T-cell (primary cell): ENCODE results near the gene GPR158. TPM values are rescaled to one million over a fixed set of nuclear protein-coding genes. Genes with fewer than 3 reads are reported as not detected.

Source experiments
- ATAC-seq, 4 experiments: fragments of 200-7000 bp in 3 of 4; fragments of 150-1000 bp in 1 of 4; cut with Tn5 transposase; replicated peaks in 1 of 4; 1 replicate in 3 of 4; 2 replicates in 1 of 4; pipeline ENCODE4 v1.10.0; 2021; ENCODE audit warnings: moderate library complexity in 3 of 4, mild to moderate bottlenecking in 2 of 4, moderate number of reproducible peaks in 1 of 4
- CTCF ChIA-PET, 2 donors: fragments of 300-600 bp; sonication (Branson Sonifier 250); formaldehyde crosslinking; loops; one replicate each; lab custom pipeline; 2022; ENCODE audit warnings: antibody characterized with exemption in 2 of 2; lab: Charles Lee
- POLR2A ChIA-PET, 2 donors: fragments of 300-600 bp; sonication (Branson Sonifier 250); formaldehyde crosslinking; loops; one replicate each; lab custom pipeline; 2022; ENCODE audit warnings: antibody characterized with exemption in 2 of 2; lab: Charles Lee
- DNase-seq, 35 experiments: peaks; one replicate each; pipeline versions ENCODE4 v3.0.0 to v3.0.0-alpha.2; 2013 to 2023
- H3K27ac ChIP-seq: one replicate; pipeline ENCODE4 v1.5.1; 2013; ENCODE audit warnings: low read length
- H3K27me3 ChIP-seq, 2 experiments: replicated peaks in 1 of 2; 1 replicate in 1 of 2; 2 replicates in 1 of 2; pipeline versions ENCODE4 v1.6.1 to v1.7.0; 2013; ENCODE audit warnings: low read length in 1 of 2, mixed read lengths in 1 of 2; ENCODE audit not compliant: control insufficient read depth in 2 of 2, insufficient read depth in 2 of 2; ENCODE audit errors: extremely low read depth in 1 of 2
- H3K36me3 ChIP-seq, 2 donors: 1 replicate in 1 of 2; 2 replicates in 1 of 2; pipeline versions ENCODE4 v1.6.1 to v1.7.0; 2013; ENCODE audit warnings: low read length in 1 of 2; ENCODE audit not compliant: control insufficient read depth in 2 of 2, insufficient read depth in 1 of 2; ENCODE audit errors: extremely low read depth in 1 of 2
- H3K4me1 ChIP-seq, 2 experiments: 1 replicate in 1 of 2; 2 replicates in 1 of 2; pipeline versions ENCODE4 v1.6.1 to v1.7.0; 2013; ENCODE audit warnings: low read length in 2 of 2, mixed read lengths in 1 of 2; ENCODE audit not compliant: insufficient read depth in 2 of 2, control insufficient read depth in 1 of 2; ENCODE audit errors: extremely low read depth in 1 of 2
- H3K4me3 ChIP-seq, 2 donors: 1 replicate in 1 of 2; 2 replicates in 1 of 2; pipeline versions ENCODE4 v1.5.1 to v1.7.0; 2013; ENCODE audit warnings: mild to moderate bottlenecking in 2 of 2, low read length in 1 of 2, moderate library complexity in 1 of 2; ENCODE audit not compliant: control insufficient read depth in 1 of 2; ENCODE audit errors: extremely low read depth in 1 of 2
- H3K9me3 ChIP-seq: 2 replicates; pipeline ENCODE4 v1.7.0; 2013
- H3K27ac Mint-ChIP-seq, 2 donors: one replicate each; pipeline ENCODE4 v1.8.0; 2020 to 2021; ENCODE audit warnings: mild to moderate bottlenecking in 2 of 2, mixed read lengths in 2 of 2
- H3K27me3 Mint-ChIP-seq, 2 donors: one replicate each; pipeline ENCODE4 v1.8.0; 2021 to 2022; ENCODE audit warnings: mixed read lengths in 2 of 2
- H3K36me3 Mint-ChIP-seq: one replicate; pipeline ENCODE4 v1.8.0; 2021; ENCODE audit warnings: mixed read lengths
- H3K4me1 Mint-ChIP-seq, 3 donors: one replicate each; pipeline ENCODE4 v1.8.0; 2020 to 2022; ENCODE audit warnings: mixed read lengths in 3 of 3, mild to moderate bottlenecking in 1 of 3
- H3K4me3 Mint-ChIP-seq, 3 donors: one replicate each; pipeline ENCODE4 v1.8.0; 2020 to 2022; ENCODE audit warnings: mild to moderate bottlenecking in 3 of 3, mixed read lengths in 3 of 3, moderate library complexity in 3 of 3
- H3K9me3 Mint-ChIP-seq, 3 donors: one replicate each; pipeline ENCODE4 v1.8.0; 2020 to 2022; ENCODE audit warnings: mixed read lengths in 3 of 3
- WGBS: methylation state at CpG from one replicate; pipeline ENCODE4 v1.1.5; 2013; ENCODE audit warnings: missing lambda C conversion rate; ENCODE audit not compliant: insufficient coverage; 5-methylcytosine and 5-hydroxymethylcytosine counted together
- total RNA-seq, 35 experiments: library from RNA in 6 of 35; stranded (reverse) in 6 of 35; fragments of 120-200 nt in 1 of 35; gene quantifications; one replicate each; pipeline versions ENCODE4 v1.2.1 to v1.2.4 and lab custom pipeline; 2013 to 2026

Gene GPR158
- total RNA-seq, 5 donors from 2014 or later (not counting 1 experiment from before 2014, with no cell fraction given): not detected

GRCh38 chr10:25390733-25391132 lies 215.9 kb downstream of the GPR158 start:
- no peak overlapping the region for H3K27ac ChIP-seq
- H3K27me3 Mint-ChIP-seq: no peaks in the 10 kb centered on the region
- no peak overlapping the region for H3K4me3 Mint-ChIP-seq
- no peak for DNase-seq
- H3K4me3 ChIP-seq: no peak overlapping the region
- ATAC-seq: no peak
- no peaks in the 10 kb centered on the region for H3K36me3 ChIP-seq
- CTCF ChIA-PET: no interaction called here
- H3K9me3 ChIP-seq: no peaks in the 10 kb centered on the region
- peaks cover 16 to 23% (median 20%) of the 10 kb centered on the region in 3 donors for H3K9me3 Mint-ChIP-seq
- H3K4me1 Mint-ChIP-seq: no peaks in the 10 kb centered on the region
- peaks cover 0 to 2% of the 10 kb centered on the region in 2 experiments for H3K27me3 ChIP-seq
- 48% methylated on average over 3 of the region's 3 CpGs for WGBS
- no peaks in the 10 kb centered on the region for H3K36me3 Mint-ChIP-seq
- no peaks in the 10 kb centered on the region for H3K4me1 ChIP-seq
- POLR2A ChIA-PET: no interaction called here
- H3K27ac Mint-ChIP-seq: no peak overlapping the region

DNA sequence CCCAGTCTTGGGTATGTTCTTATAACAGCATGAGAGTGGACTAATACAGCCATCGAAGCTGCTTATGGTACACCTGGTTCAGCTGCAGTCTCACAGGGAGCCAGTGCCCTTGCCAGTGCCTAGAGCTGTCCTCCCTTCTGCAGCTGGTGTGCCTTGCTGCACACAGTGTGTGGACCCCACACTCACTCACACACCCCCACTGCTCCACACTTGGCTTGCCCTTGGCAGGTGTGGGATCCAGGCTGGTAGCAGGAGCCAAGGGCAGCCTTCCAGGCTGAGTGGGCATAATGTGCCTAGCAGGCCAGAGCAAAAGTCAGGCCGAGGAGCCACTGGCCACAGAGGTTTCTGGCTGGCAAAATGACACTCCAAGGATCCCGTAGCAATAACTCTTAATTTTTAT lies 217.3 kb downstream of the GPR158 start:
- ATAC-seq (no peak), DNase-seq (no peak)
- Mint-ChIP-seq H3K9me3 (peaks cover 11 to 16% (median 15%) of the 10 kb centered on the region in 3 donors), H3K27ac (no peak overlapping the region), H3K36me3 (no peaks in the 10 kb centered on the region), H3K4me3 (no peak overlapping the region), H3K27me3 (no peaks in the 10 kb centered on the region), H3K4me1 (no peaks in the 10 kb centered on the region)
- ChIA-PET CTCF (no interaction called here), POLR2A (no interaction called here)
- Histone ChIP-seq H3K9me3 (no peaks in the 10 kb centered on the region), H3K27ac (no peak overlapping the region), H3K4me3 (no peak overlapping the region), H3K4me1 (no peaks in the 10 kb centered on the region), H3K36me3 (no peaks in the 10 kb centered on the region), H3K27me3 (peaks cover 0 to 2% of the 10 kb centered on the region in 2 experiments)
- 38% methylated on average over 1 of the region's 3 CpGs for WGBS

DNA sequence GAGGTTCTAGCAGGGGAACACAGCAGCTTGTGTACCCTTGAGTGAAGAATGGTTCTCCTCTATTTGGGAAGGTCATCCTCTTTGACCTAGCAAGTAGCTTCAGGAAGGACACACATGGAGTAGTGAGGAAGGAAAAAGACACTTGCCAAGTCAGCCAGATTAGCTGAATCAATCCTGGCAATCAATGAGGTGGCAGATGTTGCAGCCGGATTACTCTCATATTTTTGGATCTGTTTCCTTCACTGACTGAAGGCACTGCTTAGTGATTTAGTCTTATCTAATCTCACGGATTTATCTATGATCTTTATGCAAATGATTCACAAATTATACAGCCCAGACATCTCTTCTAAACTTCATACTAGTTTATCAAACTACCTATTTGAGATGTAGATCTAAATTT lies 218.8 kb downstream of the GPR158 start:
- Mint-ChIP-seq H3K9me3 (peaks cover 10 to 16% (median 14%) of the 10 kb centered on the region in 3 donors), H3K27me3 (no peaks in the 10 kb centered on the region), H3K4me1 (no peaks in the 10 kb centered on the region), H3K27ac (no peak overlapping the region), H3K4me3 (no peak overlapping the region), H3K36me3 (no peaks in the 10 kb centered on the region)
- H3K36me3 ChIP-seq: no peaks in the 10 kb centered on the region
- WGBS: 100% methylated on average over 1 of the region's 2 CpGs
- no peaks in the 10 kb centered on the region for H3K27me3 ChIP-seq
- ATAC-seq (no peak), DNase-seq (no peak)
- no peak overlapping the region for H3K4me3 ChIP-seq
- ChIA-PET CTCF (no interaction called here), POLR2A (interaction anchor here in 1 of 2 donors (0.6 kb wide), 1 partner anchor 157 kb away, joined by 4 read pairs; no protein-coding TSS in a partner anchor)
- H3K9me3 ChIP-seq: no peaks in the 10 kb centered on the region
- H3K4me1 ChIP-seq: no peaks in the 10 kb centered on the region
- no peak overlapping the region for H3K27ac ChIP-seq

GRCh38 chr10:25398680-25399079 lies 223.9 kb downstream of the GPR158 start:
- Histone ChIP-seq H3K4me3 (no peak overlapping the region), H3K4me1 (no peaks in the 10 kb centered on the region), H3K9me3 (no peaks in the 10 kb centered on the region), H3K27me3 (no peaks in the 10 kb centered on the region), H3K27ac (no peak overlapping the region), H3K36me3 (no peaks in the 10 kb centered on the region)
- no peaks in the 10 kb centered on the region for H3K4me1 Mint-ChIP-seq
- no peak for ATAC-seq
- CTCF ChIA-PET: no interaction called here
- peaks cover 0 to 3% (median 0%) of the 10 kb centered on the region in 3 donors for H3K9me3 Mint-ChIP-seq
- POLR2A ChIA-PET: no interaction called here
- no peak for DNase-seq
- H3K4me3 Mint-ChIP-seq: no peak overlapping the region
- H3K27me3 Mint-ChIP-seq: no peaks in the 10 kb centered on the region
- H3K36me3 Mint-ChIP-seq: no peaks in the 10 kb centered on the region
- WGBS: 64% methylated on average over 2 of the region's 3 CpGs
- H3K27ac Mint-ChIP-seq: no peak overlapping the region

DNA sequence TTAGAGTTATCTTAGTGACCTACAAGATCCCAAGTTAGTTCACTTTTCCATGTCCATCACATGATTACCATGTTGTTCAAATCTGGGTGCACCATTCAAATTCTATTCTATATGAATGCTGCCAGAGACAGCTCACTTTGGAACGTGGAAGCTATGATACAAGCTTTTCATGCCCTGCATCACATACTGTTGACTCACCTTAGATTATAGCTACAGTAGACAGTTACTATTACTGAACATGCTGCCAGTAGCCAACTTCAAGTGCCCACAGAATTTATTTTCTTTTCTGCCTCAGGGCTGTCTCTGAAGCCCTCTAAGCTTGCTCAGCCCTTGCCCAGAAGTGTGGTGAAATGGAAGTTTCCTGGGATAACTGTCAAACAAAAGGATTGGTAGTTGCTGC lies 231.1 kb downstream of the GPR158 start:
- H3K27me3 ChIP-seq: no peaks in the 10 kb centered on the region
- H3K4me1 ChIP-seq: no peaks in the 10 kb centered on the region
- H3K36me3 ChIP-seq: no peaks in the 10 kb centered on the region
- H3K27ac ChIP-seq: no peak overlapping the region
- H3K27ac Mint-ChIP-seq: no peak overlapping the region
- ChIA-PET POLR2A (no interaction called here), CTCF (no interaction called here)
- H3K36me3 Mint-ChIP-seq: no peaks in the 10 kb centered on the region
- DNase-seq: no peak
- ATAC-seq: no peak
- H3K9me3 ChIP-seq: no peaks in the 10 kb centered on the region
- WGBS: 63% methylated on average over 1 of the region's 1 CpG
- no peaks in the 10 kb centered on the region for H3K4me1 Mint-ChIP-seq
- H3K9me3 Mint-ChIP-seq: peaks cover under 1 to 11% (median 2%) of the 10 kb centered on the region in 3 donors
- H3K27me3 Mint-ChIP-seq: no peaks in the 10 kb centered on the region
- H3K4me3 Mint-ChIP-seq: no peak overlapping the region
- H3K4me3 ChIP-seq: no peak overlapping the region

- no CpG with 5 or more reads among the region's 2 CpGs for WGBS
- no peaks in the 10 kb centered on the region for H3K4me1 Mint-ChIP-seq
- H3K9me3 Mint-ChIP-seq: peaks cover 3 to 11% (median 4%) of the 10 kb centered on the region in 3 donors
- no peak overlapping the region for H3K4me3 Mint-ChIP-seq
- H3K36me3 ChIP-seq: no peaks in the 10 kb centered on the region
- POLR2A ChIA-PET: no interaction called here
- no peak overlapping the region for H3K27ac ChIP-seq
- H3K4me1 ChIP-seq: no peaks in the 10 kb centered on the region
- no peaks in the 10 kb centered on the region for H3K27me3 ChIP-seq
- no peaks in the 10 kb centered on the region for H3K36me3 Mint-ChIP-seq
- CTCF ChIA-PET: no interaction called here
- DNase-seq (no peak), ATAC-seq (no peak)
- H3K27me3 Mint-ChIP-seq: no peaks in the 10 kb centered on the region
- H3K27ac Mint-ChIP-seq: no peak overlapping the region
- H3K9me3 ChIP-seq: no peaks in the 10 kb centered on the region
- H3K4me3 ChIP-seq: no peak overlapping the region
Measured at GRCh38 chr10:25417611-25418010, 242.8 kb downstream of the GPR158 start.

GRCh38 chr10:25425776-25426175 lies 251.0 kb downstream of the GPR158 start:
- no peaks in the 10 kb centered on the region for H3K4me1 ChIP-seq
- H3K36me3 ChIP-seq: no peaks in the 10 kb centered on the region
- Mint-ChIP-seq H3K27me3 (no peaks in the 10 kb centered on the region), H3K36me3 (no peaks in the 10 kb centered on the region), H3K9me3 (peaks cover 3 to 22% (median 4%) of the 10 kb centered on the region in 3 donors), H3K4me1 (no peaks in the 10 kb centered on the region), H3K27ac (no peak overlapping the region), H3K4me3 (no peak overlapping the region)
- no peaks in the 10 kb centered on the region for H3K9me3 ChIP-seq
- no peak overlapping the region for H3K4me3 ChIP-seq
- WGBS: no CpG with 5 or more reads among the region's 2 CpGs
- no peak overlapping the region for H3K27ac ChIP-seq
- no peaks in the 10 kb centered on the region for H3K27me3 ChIP-seq
- ATAC-seq (no peak), DNase-seq (no peak)
- CTCF ChIA-PET: no interaction called here
- POLR2A ChIA-PET: no interaction called here
